Neural crest cell (in vitro differentiated cells): ENCODE results near the gene SUSD2. TPM values are rescaled to one million over a fixed set of nuclear protein-coding genes. Genes with fewer than 3 reads are reported as not detected.
"Not testable (repeated sequence)": the region's sequence is repeated elsewhere in the genome, so short reads cannot be mapped to it uniquely, and the experiment has no call there.

Source experiments
- DNase-seq: peaks from one replicate; pipeline ENCODE4 v3.0.0; 2021; ENCODE audit warnings: low read depth, mixed read lengths, low spot score
- H3K27ac Mint-ChIP-seq: one replicate; pipeline ENCODE4 v1.8.0; 2021; ENCODE audit warnings: mild to moderate bottlenecking, mixed read lengths; ENCODE audit not compliant: unreplicated experiment
- H3K27me3 Mint-ChIP-seq: 2 replicates; pipeline ENCODE4 v1.8.0; 2021; ENCODE audit warnings: low read depth, mild to moderate bottlenecking, mixed read lengths
- H3K36me3 Mint-ChIP-seq: 2 replicates; pipeline ENCODE4 v1.8.0; 2021; ENCODE audit warnings: low read depth, mild to moderate bottlenecking, mixed read lengths
- H3K4me1 Mint-ChIP-seq: 2 replicates; pipeline ENCODE4 v1.8.0; 2021; ENCODE audit warnings: mixed read lengths
- H3K4me3 Mint-ChIP-seq: one replicate; pipeline ENCODE4 v1.8.0; 2021; ENCODE audit warnings: mild to moderate bottlenecking, mixed read lengths
- H3K9me3 Mint-ChIP-seq: 2 replicates; pipeline ENCODE4 v1.8.0; 2021; ENCODE audit warnings: mixed read lengths
- CTCF ChIP-seq: fragments of 200-600 bp; sonication (generic); conservative IDR thresholded peaks from 2 replicates; pipeline ENCODE4 v1.5.0; 2021; ENCODE audit warnings: antibody characterized with exemption, mild to moderate bottlenecking
- total RNA-seq: library from RNA; stranded (reverse); gene quantifications from 2 replicates; pipeline ENCODE4 v1.2.1, GENCODE V29; 2021

The SUSD2 gene
- total RNA-seq, 1 donor from 2014 or later: 0.37 TPM

GRCh38 chr22:24181996-24182899, 961 bp downstream of the SUSD2 start:
- peak; percentile 35 for TF ChIP-seq CTCF
- no peaks in the 10 kb centered on the region for H3K27me3 Mint-ChIP-seq
- no peaks in the 10 kb centered on the region for H3K9me3 Mint-ChIP-seq
- H3K4me3 Mint-ChIP-seq: no peak overlapping the region
- no peaks in the 10 kb centered on the region for H3K36me3 Mint-ChIP-seq
- no peak for DNase-seq
- H3K4me1 Mint-ChIP-seq: no peaks in the 10 kb centered on the region
- H3K27ac Mint-ChIP-seq: no peak overlapping the region

GRCh38 chr22:24182900-24183246, 1.6 kb downstream of the SUSD2 start:
- H3K27ac Mint-ChIP-seq, H3K4me3 Mint-ChIP-seq, H3K27me3 Mint-ChIP-seq, H3K9me3 Mint-ChIP-seq, DNase-seq, H3K36me3 Mint-ChIP-seq, H3K4me1 Mint-ChIP-seq: not testable (repeated sequence)
- peak; percentile 0 for TF ChIP-seq CTCF

GRCh38 chr22:24183321-24184031, 2.2 kb downstream of the SUSD2 start:
- no peak for TF ChIP-seq CTCF
- no peak for DNase-seq
- H3K9me3 Mint-ChIP-seq: no peaks in the 10 kb centered on the region
- no peaks in the 10 kb centered on the region for H3K27me3 Mint-ChIP-seq
- no peaks in the 10 kb centered on the region for H3K4me1 Mint-ChIP-seq
- no peak overlapping the region for H3K27ac Mint-ChIP-seq
- no peaks in the 10 kb centered on the region for H3K36me3 Mint-ChIP-seq
- no peak overlapping the region for H3K4me3 Mint-ChIP-seq

GRCh38 chr22:24184057-24184798, 2.9 kb downstream of the SUSD2 start:
- no peaks in the 10 kb centered on the region for H3K27me3 Mint-ChIP-seq
- no peak overlapping the region for H3K27ac Mint-ChIP-seq
- no peak overlapping the region for H3K4me3 Mint-ChIP-seq
- H3K4me1 Mint-ChIP-seq: no peaks in the 10 kb centered on the region
- no peaks in the 10 kb centered on the region for H3K36me3 Mint-ChIP-seq
- TF ChIP-seq CTCF: no peak
- H3K9me3 Mint-ChIP-seq: no peaks in the 10 kb centered on the region
- DNase-seq: no peak

- no peak overlapping the region for H3K27ac Mint-ChIP-seq
- no peaks in the 10 kb centered on the region for H3K27me3 Mint-ChIP-seq
- H3K9me3 Mint-ChIP-seq: no peaks in the 10 kb centered on the region
- H3K4me3 Mint-ChIP-seq: no peak overlapping the region
- peaks cover 4% of the 10 kb centered on the region for H3K4me1 Mint-ChIP-seq
- DNase-seq: no peak
- TF ChIP-seq CTCF: no peak
- no peaks in the 10 kb centered on the region for H3K36me3 Mint-ChIP-seq
Observed at GRCh38 chr22:24185001-24185500, 3.8 kb downstream of the SUSD2 start.
